GM21390 (cell line): ENCODE results near the gene RHBDD3.

Experiments used
- ATAC-seq: cut with Tn5 transposase; IDR thresholded peaks from one replicate; pipeline ENCODE4 v1.9.1; 2021; ENCODE audit not compliant: unreplicated experiment

The RHBDD3 gene

DNA sequence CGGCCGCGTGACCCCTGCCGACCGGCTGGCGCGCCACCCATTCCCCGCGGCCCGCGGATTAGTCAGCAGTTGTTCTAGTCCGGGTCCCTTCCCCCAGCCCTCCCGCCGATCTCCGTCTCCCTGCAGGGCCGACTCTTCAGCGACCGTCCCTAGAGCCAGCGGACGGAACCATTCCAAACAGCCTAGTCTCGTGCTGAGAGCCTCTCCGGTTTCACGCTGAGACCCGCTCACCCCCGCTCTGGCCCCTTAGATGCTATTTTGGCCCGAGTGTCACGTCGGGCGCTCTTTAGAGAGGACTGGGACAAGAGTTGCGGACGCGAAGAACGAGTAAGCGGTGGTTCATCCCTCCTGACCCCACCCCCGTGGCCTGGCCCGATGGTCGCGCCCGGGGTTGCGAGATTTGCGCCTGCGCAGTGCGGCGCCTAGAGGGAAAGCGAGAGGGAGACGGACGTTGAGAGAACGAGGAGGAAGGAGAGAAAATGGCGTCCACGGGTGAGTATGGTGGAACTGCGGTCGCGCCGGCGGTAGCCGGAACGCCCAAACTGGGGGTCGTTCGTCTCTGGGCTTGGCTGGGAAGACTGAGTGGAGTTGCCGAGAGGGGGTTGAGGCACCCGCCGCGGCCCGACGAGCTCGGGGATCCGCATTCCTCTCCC lies at the start of gene RHBDD3, which contains the start of gene EWSR1:
TSS of gene RHBDD3 (minus strand) at position 124 of the 653 bp plus-strand sequence. CDS start 2,355 bp downstream, outside the sequence.
TSS of gene EWSR1 (plus strand) at position 411 of the 653 bp plus-strand sequence. CDS start at position 480, 69 bp downstream.
- ATAC-seq: peak; percentile 69

DNA sequence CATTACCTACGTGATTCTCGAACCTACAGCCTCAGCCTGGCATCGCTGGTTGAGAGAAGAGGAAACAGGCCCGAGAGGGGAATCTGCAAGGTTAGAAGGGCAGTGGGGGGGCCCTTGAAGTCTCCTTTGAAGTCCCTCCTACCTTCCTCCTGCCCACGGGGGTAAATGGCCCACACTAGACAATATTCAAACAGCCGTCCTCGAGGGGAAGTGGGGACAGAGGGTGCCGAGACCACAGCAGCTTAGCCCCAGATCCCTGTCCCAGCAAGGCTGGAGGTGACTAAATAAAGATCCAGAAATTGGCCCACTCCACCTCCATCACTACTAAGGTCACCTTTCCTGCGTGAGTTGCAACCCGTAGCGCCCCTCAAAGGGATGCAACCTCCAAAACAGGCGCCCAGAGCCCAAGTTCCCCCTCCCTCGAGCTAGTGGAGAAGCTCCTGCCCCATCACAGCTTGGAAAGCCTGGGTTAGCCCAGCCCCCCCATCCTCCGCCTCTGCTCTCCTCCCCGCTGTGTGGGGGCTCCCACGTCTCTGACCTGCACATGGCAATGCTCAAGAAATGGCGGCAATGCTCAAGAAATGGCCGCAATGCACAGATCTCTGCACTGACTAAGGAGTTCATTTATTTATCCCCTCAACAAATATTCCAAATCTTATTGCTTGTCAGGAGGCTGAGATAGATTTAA lies 48.5 kb upstream of the RHBDD3 start:
- no peak for ATAC-seq

DNA sequence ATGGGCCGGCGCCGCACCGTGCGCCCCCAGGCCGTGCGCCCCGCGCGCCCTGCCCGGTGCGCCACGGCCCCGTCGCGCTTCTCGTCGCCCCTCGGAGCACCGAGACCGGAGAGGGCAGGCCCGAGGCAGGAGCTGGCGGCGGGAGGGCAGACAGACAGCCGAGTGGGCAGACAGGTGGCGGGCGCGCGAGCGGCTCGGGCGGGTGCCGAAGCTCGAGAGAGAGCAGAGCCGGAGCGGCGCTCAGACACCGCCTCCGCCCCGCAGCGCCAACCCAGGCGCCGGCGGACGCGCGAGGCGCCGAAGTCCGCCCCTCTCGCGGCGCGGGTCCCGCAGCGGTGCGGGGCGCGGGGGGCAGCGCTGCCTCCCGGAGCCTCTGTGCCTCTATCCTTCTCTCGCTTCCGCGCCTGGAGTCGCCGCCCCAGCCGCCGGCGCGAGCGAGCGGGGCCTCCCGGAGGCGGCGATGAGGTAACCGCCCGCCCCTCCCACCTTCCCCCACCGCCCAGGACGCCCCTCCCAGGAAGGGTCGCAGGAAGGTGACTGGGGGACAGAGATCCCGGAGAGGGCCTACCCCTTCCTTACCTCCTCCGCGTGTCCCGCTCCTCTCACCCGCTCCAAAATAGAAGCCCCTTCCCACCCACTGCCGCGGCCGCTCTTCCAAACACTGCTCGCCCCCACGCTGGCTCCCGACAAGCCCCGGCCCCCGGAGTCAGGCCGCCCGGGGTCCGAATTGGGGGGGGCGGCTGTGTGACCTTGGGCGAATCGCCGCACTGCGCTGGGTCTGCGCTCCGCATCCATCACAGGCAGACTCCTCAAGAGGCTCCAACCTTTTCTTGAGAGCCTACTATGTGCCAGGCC lies 47.7 kb upstream of the RHBDD3 start, which contains the start of gene RASL10A:
TSS of gene RASL10A (minus strand) at position 412 of the 855 bp plus-strand sequence. CDS start 451 bp downstream, outside the sequence.
- no peak for ATAC-seq

DNA sequence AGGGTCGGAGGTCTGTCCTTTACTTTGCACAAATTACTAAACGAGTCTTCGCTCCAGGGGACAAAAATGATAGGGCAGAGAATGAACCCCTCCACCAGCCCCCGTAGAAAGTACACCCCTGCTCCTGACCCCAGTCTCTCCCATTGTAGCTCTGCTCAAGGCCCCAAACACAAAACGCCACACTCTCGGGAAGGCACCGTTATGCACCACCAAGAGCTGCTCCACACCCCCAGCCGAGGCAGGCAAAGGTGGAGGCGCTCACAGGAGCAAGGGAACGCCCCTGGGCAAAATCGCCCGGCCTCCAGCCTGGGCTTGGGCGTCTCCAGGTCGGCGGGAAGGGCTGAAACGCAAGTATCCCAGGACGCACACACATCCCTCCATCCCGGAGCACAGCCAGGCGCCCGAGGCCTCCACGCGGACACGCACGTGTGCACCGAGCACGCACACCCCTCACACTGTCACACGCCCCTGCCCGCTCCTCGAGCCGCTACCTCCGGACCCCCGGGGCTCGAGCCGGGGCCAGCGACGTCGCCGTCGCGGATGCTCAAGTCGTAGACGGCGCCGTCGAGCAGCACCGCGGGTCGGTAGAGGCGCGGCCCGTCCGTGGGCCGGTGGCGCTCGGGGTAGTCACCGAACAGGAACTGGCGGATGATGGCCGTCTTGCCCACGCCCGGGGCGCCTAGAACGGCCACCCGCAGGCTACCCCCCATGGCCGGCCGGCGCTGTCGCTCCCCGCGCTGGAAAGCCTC lies 46.9 kb upstream of the RHBDD3 start:
- no peak for ATAC-seq

DNA sequence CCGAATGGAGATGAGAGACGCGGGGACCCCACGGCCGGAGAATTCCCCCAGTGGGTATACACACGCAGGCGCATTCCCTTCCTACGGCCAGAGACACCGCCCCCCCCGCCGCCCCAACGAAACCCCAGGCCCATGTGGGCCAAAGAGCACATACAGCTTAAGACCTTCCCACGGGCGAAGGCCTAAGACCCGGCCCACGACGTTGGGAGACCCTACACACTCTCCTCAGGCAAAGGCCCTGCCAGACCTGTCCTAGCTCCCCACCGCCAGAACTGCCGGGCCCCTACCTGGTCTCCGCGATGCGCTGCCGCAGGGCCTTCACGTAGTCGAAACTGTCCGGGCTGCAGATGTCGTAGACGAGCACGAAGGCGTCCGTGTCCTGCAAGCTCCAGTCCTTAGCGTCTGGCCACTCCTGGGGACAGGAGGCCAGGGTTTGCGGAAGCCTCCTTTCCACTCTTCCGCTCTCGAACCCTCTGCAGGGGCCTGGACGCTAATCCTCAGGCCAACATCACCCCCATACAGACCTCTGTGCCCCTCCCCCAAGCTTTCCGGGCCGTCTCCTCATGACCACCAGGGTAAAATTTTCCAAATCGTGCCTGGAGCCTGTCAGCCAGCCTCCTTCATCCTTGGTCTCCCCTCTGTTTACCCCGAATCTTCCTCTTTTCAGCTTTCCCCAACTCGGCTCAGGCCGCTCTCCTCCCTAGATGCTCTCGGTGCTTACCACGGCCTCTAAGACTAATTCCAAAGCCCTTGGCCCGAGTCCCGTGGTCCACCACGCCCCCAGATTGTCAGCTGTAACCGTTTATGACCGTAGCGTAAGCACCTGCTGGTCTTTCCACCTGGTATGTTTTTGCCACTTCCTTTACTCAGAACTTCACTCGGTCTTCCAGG lies 46.0 kb upstream of the RHBDD3 start:
- no peak for ATAC-seq

DNA sequence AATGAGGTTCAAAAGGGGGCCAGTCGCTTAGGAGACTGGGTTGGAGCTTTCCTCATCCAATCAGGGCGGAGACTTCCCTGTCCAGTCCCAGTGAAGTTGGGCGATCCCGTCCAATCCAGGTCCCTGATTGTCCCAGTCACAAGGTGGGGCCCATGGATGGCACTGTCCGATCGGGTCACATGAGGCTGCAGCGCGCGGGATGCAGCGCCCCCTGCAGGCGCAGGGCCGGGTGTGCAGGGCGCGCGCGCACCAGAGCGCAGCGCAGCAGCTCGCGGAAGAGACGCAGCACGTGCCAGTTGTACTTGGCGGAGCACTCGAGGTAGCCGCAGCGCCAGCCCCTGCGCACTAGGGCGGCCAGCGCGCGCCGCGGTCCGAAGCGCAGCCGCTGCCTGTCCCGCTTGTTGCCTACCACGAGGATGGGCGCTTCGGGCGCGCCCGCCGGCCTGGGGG lies 45.4 kb upstream of the RHBDD3 start:
- no peak for ATAC-seq

DNA sequence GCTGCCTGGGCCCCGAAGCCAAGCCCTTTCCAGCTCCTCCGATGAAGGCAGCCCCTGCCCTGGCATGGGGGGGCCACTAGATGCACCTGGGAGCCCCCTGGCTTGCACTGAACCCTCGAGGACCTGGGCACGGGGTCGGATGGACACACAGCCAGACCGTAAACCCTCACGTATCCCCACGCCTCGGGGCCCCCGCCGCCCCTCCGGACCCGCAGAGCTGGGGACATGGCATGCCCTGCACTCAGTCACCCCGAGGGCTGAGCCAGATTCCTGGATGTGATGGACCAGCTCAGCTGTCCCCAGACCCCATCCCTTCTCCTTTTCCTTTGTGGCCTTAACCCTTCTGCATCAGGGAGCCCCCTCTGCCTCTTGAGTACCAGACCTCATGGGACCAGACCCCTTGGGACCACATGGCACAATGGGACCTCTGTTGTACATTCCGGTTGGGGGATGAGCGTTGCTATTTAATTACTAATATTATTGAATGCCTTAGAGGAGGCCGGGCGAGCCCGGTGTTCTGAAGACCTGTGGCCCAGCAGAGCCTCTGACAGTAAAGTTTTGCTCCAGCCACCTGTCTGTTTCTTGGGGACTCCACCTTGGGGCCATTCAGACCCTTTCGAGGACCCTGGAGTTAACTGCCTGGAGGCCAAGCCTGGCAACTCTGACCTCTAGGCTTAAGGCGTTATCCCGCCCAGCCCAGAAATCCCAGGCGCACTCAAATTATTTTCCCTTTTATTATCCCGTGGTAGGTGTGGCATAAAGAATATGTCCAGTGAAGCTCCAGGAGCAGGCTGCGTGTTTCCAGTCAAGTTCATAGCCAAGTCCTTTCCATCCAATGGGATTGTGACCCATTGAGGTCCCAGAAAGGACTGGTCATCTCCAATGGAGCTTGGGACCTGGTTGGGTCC lies 44.7 kb upstream of the RHBDD3 start:
- ATAC-seq: no peak

DNA sequence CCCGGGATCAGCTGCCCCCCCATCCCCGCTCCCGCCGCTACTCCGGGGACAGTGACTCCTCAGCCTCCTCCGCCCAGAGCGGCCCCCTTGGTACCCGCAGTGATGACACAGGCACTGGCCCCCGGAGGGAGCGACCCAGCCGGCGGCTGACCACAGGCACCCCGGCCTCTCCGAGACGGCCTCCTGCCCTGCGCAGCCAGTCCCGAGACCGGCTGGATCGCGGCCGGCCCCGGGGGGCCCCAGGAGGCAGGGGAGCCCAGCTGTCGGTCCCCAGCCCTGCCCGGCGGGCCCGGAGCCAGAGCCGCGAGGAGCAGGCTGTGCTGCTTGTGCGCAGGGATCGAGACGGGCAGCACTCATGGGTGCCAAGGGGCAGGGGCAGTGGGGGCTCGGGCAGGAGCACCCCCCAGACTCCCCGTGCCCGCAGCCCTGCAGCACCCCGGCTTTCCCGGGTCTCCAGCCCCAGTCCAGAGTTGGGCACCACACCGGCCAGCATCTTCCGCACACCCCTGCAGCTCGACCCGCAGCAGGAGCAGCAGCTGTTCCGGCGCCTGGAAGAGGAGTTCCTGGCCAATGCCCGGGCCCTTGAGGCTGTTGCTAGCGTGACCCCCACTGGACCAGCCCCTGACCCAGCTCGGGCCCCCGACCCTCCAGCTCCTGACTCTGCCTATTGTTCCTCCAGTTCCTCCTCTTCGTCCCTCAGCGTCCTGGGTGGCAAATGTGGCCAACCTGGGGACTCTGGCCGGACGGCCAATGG lies 43.9 kb upstream of the RHBDD3 start:
- ATAC-seq: no peak

DNA sequence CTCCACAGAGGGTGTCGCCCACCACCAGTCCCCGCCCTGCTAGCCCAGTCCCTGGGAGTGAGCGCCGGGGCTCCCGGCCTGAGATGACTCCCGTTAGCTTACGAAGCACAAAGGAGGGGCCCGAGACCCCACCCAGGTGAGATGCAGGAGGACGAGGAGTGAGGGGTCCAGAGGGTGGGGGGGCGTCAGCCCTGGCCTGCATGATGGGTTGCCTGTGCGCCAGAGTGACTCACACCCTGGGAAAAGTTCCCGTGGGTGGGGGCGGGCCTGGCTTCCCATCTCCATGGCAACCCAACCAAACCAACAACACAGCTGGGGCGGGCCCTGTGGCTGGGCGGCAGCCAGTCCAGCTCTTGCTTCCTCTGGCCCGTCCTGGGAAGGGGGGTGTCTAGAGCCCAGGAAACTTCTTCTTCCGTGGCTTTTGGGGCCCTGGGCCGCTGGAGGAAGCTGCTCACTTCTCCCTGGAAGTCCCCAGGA lies 43.1 kb upstream of the RHBDD3 start:
- no peak for ATAC-seq

DNA sequence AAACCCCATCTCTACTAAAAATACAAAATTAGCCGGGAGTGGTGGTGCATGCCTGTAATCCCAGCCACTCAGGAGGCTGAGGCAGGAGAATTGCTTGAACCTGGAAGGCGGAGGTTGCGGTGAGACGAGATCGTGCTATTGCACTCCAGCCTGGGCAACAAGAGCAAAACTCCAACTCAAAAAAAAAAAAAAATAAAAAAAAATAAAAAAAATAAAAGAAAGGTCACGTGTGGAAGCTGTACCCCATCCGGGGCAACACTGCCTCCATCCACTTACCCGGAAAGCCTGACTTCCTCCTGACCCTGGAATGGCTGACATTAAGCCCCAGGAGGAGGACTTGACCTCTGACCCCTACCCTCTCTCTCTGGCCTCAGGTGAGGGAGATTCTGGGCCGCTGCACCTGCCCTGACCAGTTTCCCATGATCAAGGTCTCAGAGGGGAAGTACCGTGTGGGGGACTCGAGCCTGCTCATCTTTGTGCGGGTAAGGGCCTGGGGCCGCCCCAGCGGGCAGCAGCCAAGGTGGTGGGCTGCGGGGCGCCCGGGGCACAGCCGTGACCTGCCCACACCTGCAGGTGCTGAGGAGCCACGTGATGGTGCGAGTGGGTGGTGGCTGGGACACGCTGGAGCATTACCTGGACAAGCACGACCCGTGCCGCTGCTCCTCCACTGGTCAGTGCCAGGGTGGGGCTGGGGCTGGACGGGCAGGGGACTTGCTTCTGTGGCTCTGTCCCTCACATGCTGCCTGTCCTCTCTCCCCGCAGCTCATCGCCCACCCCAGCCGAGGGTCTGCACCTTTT lies 42.5 kb upstream of the RHBDD3 start:
- ATAC-seq: no peak

DNA sequence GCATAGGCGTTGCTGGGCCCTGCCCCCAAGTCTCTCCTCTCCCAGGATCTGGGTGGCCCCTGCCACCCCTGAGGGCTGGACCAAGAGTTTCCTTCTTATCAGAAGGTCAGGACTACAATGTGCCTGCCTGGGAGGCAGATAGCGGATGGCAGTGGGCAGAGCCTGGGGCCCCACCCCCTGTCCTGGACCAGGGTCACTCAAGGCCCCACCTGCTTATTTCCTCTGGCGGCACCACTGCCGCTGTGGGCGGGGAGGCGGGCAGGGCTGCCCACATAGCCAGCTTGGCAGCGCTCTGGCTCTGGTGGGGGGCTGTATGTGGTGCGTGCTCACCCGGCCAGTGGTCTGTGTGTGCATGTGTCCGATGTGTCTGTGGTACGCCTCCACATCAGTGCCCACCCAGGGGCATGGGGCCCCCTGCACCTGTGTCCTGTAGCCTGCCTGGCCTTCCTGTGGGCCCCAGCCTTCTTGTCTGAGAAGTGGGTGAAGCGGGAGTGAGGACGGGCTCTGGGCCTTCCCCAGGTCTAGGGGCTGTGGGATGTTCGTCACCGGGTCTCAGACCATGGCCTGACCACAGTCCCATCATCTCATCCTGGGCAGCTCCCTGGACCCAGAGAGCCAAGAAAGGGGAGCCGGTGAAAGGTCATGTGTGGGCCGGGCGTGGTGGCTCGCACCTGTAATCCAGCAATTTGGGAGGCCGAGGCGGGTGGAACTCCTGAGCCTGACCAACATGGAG lies 41.7 kb upstream of the RHBDD3 start:
- ATAC-seq: no peak

DNA sequence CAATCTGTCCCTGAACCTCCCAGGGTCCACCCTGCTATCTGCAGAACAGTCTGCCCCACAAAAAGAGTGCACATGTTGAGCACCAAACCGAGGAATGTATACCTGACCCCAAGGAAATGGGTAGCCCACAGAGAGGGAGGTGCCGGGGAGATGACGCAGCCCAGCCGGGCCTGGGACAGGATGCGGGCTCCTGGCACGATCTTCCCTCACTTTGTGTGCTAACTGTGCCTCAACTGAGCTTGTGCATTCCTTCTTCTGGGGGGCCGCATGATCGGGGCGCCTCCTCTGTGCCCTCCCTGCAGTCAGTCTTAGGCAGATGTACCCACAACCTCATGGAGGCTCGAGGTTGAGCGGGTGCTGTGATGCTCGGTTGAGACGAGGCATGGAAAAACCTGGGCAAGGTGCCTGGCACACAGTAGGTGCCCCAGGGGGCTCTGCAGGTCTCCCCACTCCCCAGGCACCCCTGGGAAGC lies 41.0 kb upstream of the RHBDD3 start:
- no peak for ATAC-seq

DNA sequence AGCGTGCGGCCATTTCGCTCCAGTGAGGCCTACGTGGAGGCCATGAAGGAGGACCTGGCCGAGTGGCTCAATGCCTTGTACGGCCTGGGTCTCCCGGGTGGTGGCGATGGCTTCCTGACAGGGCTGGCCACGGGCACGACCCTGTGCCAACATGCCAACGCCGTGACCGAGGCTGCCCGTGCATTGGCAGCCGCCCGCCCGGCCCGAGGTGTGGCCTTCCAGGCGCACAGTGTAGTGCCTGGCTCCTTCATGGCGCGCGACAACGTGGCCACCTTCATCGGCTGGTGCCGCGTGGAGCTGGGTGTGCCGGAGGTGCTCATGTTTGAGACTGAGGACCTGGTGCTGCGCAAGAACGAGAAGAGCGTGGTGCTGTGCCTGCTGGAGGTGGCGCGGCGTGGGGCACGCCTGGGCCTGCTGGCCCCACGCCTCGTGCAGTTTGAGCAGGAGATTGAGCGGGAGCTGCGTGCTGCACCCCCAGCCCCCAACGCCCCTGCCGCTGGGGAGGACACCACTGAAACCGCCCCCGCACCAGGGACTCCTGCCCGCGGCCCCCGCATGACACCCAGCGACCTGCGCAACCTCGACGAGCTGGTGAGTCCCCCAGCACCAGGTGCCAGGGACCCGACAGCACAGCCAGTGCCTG lies 40.5 kb upstream of the RHBDD3 start:
- no peak for ATAC-seq

DNA sequence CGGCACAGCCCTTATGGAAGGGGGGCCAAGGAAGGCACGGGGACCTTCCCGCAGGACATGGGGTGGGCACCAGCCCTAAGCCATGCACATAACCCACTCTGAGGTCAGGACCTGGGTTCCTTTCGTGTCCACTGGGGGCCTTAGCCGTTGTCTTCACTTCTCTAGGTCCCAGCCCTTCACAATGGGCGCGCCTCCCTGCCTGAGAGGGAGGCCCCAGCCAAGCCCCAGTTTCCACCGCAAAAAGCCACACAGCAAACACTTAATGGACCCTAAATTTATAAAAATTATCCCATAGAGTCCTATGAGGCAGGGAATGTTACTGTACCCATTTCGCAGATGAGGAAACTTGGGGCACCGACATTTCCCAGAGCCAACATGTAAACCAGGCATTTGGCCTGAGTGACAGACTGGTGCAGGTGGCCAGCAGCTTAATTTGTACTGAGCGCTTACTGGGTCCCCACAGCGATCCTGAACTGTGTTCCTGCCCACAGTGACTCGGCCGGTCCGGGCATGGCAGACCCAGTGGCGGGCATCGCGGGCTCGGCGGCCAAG lies 39.9 kb upstream of the RHBDD3 start:
- ATAC-seq: no peak

DNA sequence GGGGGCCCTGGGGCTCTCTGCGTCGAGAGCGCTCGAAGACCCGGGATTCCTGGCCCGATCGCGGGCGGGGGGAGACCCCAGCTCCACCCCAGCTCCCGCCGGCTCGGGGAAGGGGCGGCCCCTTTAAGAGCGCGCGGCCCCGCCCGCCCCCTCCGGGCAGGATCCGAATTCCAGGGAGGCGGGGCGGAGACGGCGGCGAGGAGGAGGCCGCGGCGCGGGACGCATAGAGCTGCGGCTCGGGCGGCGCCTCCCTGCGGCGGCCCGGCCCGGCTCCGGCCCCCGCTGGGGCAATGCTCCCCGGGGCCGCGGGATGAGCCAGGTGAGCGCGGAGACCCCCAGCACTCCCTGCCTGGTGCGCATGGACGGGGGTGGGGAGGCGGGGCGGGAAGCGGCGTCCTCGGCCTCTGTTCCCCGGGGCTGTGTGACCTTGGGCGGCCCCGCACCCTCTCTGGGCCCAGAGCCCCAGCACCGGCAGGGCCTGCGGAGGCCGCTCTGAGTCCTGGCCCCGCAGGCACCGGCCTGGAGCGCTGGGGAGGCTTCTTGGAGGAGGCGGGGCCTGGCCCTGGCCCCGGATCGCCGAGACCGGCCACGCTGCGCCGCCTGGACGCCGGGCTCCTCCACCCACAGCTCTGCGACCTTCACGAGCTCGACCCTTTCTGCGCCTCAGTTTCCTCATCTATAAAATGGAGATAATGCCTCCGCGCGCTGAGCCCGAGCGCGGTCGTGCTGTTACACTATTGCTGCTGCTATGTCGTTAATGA lies 39.2 kb upstream of the RHBDD3 start:
- no peak for ATAC-seq
